ENCODE data around the gene ARF6. TPM values are rescaled to one million over a fixed set of nuclear protein-coding genes. Genes with fewer than 3 reads are reported as not detected.
"Not testable (repeated sequence)": the region's sequence is repeated elsewhere in the genome, so short reads cannot be mapped to it uniquely, and the experiment has no call there.

Gene ARF6
- polyA plus RNA-seq, 4 donors, result 80.4 to 89.5 (median 85.1) TPM

DNA sequence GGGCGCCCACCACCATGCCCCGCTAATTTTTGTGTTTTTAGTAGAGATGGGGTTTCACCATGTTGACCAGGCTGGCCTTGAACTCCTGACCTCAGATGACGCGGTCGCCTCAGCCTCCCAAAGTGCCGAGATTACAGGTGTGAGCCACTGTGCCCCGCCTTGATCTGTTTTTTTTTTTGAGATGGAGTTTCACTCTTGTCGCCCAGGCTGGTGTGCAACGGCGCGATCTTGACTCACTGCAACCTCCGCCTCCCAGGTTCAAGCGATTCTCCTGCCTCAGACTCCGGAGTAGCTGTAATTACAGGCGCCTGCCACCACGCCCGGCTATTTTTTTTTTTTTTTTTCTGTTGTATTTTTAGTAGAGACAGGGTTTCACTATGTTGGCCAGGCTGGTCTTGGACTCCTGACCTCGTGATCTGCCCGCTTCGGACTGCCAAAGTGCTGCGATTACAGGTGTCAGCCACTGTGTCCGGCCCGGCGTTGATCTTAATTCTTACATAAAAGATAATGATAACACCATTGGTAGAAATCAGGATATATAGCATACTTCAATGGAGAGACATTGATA lies 9.9 kb downstream of the ARF6 start:
- not testable (repeated sequence) for DNase-seq (ENCODE audit: low read depth in 4 of 4, low spot score in 2 of 4)

DNA sequence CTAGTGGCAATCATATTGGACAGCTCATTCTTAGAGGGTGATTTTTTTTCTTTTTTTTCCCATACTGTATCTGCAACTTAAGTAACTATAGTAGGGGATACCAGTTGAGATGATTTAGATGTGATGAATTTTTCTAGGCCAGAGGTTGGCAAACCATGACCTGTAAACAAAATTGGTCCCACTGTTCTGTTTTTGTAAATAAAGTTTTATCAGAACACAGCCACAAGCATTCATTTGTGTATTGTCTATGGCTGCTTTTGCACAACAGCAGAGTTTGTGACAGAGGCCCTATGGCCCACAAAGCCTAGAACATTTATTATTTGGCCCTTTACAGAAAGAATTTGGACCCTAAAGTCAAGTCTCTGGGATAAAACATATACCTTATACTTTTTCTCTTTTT lies 11.4 kb downstream of the ARF6 start:
- DNase-seq (ENCODE audit: low read depth in 4 of 4, low spot score in 2 of 4), result no peak

DNA sequence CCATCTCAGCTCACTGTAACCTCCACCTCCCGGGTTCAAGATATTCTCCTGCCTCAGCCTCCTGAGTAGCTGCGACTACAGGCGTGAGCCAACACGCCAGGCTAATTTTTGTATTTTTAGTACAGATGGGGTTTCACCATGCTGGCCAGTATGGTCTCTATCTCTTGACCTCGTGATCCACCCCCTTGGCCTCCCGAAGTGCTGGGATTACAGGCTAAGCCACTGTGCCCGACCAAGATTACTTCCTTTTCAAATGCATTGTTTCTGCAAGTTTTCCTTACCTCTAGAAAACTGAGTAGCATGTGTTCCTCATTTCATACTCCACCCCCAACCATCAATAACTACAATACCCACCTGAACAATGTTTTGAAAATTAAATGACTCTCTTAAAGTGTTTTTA lies 13.1 kb downstream of the ARF6 start:
- DNase-seq (ENCODE audit: low read depth in 4 of 4, low spot score in 2 of 4), result no peak

DNA sequence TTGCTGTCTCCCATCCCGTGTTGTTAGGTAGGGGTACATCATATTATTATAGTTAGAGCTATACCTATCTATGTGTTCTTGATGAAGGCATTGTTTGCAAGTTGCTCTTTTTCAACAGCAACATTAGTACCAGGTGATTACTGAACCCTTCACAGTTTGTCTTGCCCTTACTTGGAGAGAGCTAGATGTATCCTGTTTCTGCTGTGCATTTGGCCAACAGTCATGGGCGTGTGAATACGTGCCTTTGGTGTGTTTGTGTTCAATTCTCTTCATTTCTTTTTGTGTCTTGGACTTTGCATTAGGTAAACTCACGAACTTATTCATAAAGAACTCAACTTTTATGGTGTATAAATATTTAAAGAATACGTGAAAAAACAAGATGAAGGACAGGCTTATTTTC lies 14.3 kb downstream of the ARF6 start:
- no peak for DNase-seq (ENCODE audit: low read depth in 4 of 4, low spot score in 2 of 4)

DNA sequence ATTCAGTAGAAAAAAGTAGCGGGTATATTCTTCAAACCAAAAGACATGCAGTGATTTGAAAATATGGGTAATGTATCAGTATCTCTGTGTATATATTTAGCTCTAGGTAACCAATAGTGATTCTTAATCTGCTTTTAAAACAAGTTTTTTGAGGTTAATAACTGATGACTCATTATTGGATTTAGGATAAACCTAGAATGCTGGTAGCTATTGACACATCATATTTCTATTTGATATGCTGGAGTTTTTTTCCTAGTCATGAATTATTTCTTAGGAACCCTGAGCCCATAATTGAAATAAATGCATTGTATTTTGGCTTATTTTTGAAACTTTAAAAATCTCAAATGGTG lies 15.5 kb downstream of the ARF6 start:
- DNase-seq (ENCODE audit: low read depth in 4 of 4, low spot score in 2 of 4), result no peak

DNA sequence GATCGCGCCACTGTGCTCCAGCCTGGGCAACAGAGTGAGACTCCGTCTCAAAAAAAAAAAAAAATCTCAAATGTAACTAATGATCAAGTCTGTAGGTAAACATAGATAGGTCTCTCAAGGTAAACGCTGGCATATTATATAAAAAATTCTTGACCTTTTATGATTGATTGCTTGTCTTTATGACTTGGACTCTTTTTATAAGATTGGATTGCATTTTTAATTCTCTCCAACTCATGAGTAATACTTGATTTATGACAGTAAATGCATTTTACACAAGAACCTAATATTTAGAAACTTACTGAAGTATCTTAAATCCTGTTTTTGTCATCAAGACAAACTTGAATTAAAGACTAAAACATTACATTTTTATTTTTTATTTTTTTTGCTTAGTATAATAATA lies 16.1 kb downstream of the ARF6 start:
- no peak for DNase-seq (ENCODE audit: low read depth in 4 of 4, low spot score in 2 of 4)

DNA sequence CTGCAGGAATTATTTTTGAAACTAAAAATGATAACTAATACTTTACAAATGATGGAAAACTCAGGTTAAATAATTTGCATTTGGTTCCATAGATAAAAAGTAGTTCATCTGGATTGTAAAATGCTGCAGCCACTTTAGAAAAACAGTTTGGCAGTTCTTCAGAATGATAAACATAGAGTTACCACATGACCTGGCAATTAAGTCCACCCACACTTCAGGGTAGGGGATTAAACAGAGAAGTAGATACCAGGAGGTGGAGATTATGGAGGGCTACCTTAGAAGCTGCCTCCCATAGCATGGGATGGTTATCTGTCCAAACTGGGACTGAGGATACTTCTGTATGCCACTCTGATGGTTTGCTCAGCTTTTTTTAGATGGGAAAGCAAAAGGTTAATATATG lies 22.2 kb downstream of the ARF6 start:
- no peak for DNase-seq (ENCODE audit: low read depth in 4 of 4, low spot score in 2 of 4)

DNA sequence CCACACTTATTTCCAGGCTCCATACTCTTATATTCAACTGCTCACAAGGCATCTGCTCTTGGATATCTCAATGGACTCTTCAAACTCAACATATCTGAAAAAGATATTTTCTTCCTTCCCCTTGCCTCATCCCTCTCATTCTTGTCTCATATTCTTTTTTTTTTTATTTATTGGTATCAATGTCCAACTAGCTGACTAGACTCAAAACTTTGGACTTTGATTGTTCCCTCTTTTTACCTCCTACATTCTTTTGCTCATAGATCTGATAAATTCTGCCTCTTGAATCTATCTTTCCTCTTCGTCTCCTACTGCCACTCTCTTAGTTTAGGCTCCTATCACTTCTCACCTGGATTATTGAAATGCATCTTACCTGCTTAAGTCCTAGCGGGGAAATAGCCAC lies 25.8 kb downstream of the ARF6 start:
- no peak for DNase-seq (ENCODE audit: low read depth in 4 of 4, low spot score in 2 of 4)

DNA sequence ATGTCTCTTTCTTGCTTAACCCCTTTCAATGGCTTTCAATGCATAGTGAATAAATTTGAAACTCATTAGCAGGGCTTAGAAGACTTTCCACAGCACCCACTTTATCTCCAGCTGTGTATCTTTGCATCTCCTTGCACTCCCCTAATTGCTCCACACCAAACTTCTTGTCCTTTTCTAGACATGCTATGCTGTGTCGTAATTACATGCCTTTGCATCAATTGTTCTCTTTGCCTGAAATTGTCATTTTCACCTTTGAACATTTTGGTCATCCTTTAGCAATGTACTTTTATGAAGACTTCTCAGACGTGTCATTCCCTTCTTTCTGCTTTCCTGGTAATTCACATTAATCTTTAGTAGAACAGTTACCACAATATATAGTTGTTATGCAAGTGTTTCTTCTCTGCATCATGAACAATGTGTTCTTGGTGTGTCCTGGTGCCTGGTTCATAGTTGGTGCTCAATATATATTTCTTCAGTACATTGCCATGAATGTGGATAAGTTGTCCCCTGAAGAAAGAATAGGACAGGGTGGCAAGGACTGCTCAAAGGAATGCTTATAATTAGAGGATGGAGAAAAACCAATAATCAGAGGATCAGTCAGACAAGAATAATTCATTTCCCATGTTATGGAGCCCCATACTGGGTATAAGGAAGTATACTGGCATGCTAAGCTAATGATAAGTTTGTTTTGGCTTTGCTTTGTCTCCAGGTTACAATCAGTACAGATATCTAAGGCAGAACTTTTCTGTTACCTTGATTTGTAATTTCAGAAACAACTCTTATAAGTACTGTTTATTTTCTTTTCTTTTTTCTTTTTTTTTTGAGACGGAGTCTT lies 27.2 kb downstream of the ARF6 start:
- no peak for DNase-seq (ENCODE audit: low read depth in 4 of 4, low spot score in 2 of 4)

DNA sequence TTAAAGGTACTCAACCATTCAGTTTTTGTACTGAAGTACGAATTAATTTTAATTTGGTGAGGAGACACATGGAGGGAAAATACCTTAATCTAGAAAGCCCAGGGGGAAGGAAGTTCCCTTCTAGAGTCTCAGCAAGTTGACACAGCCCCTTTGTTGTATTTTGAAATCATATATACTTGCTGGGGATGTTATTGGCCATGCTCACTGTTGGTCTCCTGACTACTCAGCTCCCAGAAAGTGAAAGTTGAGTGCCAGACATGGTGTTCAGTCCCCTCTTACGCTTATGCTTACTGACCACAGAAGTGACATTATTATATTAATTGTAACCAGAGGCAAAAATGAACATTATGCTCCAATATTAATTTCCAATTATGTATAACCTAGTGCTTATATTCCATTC lies 28.1 kb downstream of the ARF6 start:
- no peak for DNase-seq (ENCODE audit: low read depth in 4 of 4, low spot score in 2 of 4)

DNA sequence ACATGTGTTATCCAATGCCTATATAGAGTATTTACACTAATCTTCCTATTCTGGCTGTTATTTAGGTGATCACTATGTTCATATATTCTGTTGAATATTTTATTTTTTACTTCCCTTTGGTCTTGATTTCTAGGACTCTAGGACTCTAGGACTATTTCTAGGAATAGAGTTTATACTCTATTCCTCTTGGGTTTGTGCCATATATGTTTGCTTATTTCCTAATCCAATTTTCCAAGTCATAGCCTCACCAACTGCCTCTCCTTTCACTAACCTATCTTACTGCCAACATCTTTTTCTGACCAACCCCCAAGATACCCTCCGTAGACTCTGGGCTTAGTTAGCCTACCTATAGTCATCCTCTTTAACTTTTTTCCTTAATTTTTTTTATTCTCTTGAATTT lies 28.5 kb downstream of the ARF6 start:
- DNase-seq (ENCODE audit: low read depth in 4 of 4, low spot score in 2 of 4), result no peak

DNA sequence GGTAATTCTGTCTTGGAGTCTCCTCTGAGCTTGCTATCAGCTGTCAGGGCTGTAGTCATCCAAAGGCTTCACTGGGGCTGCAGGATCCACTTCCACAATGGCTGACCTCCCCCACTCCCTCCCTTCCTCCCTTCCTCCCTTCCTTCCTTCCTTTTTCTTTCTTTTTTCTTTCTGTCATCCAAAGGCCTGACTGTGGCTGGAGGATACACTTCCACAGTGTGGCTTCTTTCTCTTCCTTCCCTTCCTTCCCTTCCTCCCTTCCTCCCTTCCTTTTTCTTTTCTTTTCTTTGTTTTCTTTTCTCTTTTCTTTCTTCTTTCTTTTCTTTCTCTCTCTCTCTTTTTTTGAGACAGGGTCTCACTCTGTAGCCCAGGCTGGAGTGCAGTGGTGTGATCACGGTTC lies 30.6 kb downstream of the ARF6 start:
- DNase-seq (ENCODE audit: low read depth in 4 of 4, low spot score in 2 of 4), result no peak

DNA sequence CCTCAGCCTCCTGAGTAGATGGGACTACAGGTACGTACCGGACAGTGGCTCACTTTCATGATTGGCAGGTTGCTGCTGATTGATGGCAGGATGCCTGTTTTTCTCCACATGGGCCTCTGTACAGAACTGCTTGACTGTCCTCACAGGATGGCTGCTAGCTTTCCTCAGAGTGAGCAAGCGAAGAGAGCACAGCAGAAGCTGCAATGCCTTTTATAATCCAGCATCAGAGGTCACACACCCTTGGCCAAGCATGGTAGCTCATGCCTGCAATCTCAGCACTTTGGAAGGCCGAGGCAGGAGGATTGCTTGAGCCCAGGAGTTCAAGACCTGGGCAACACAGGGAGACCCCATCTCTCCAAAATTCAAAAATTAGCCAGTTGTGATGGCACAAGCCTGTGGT lies 31.0 kb downstream of the ARF6 start:
- no peak for DNase-seq (ENCODE audit: low read depth in 4 of 4, low spot score in 2 of 4)

DNA sequence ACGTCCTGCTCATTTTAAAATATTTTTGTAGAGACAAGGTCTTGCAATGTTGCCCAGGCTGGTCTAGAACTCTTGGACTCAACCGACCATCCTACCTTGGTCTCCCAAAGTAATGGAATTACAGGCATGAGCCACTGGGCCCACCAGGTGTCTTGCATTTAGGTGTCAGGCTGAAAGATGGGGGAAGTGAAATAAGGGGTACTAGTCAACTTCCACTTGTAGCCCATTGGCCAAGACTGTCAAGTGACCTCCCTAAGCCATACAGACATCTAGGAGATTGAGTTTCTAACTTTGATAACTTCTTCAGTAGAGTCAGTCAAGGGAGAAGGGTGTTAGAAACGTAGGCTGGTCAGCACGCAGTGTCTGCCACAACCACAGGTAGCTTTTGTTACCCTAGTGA lies 32.0 kb downstream of the ARF6 start:
- DNase-seq (ENCODE audit: low read depth in 4 of 4, low spot score in 2 of 4), result no peak

DNA sequence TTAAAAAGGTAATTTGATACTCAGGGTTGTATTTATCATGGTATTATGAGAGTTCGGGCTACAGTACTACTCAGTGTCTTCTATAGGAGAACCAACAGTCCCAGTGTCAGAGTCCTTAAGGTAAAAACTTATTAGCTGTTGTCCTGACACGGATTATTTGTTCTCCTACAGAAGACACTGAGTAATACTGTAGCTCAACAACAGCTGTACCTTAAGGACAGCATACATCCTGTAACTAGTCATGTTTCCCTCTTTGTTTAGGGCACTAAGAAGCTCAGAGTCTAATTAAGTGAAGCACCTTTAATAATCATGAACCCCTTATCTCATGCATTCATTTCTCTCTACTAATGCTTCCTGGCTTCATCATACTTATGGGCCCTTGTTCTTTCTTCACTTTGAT lies 33.9 kb downstream of the ARF6 start:
- DNase-seq (ENCODE audit: low read depth in 4 of 4, low spot score in 2 of 4), result no peak

DNA sequence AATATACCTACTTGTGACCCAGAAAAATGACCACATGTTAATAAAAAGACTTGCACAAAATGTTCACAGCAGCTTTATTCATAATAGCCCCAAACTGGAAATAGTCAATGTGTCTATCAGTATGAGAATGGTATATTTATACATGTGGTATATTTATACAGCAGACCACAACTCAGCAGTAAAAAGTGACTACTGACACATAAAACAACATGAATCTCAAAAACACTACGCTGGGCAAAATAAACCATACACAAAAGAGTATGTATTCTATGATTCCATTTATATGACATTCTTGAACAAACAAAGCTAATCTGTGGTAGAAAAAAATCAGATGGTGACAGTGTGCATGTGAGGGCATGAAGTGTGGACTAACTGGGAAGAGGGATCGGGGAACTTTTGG lies 35.1 kb downstream of the ARF6 start:
- DNase-seq (ENCODE audit: low read depth in 4 of 4, low spot score in 2 of 4), result no peak

DNA sequence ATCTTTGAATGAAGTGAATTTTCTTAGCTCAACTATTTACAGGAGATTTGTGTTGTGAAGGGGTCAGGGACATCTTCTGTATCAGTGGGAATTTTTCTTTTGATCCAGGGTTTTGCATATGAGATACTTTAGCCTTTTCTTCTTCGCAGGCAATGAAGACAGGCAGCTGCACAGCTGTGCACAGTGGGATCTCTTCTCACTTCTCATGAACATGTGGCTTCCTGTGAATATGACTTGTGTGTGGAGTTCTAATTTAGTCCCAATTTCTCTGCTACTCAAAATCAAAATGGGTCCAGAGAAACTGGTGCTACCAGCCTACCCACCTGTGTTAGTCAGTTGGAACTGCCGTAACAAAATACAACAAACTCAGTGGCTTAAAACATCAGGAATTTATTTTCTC lies 37.8 kb downstream of the ARF6 start:
- DNase-seq (ENCODE audit: low read depth in 4 of 4, low spot score in 2 of 4), result no peak

DNA sequence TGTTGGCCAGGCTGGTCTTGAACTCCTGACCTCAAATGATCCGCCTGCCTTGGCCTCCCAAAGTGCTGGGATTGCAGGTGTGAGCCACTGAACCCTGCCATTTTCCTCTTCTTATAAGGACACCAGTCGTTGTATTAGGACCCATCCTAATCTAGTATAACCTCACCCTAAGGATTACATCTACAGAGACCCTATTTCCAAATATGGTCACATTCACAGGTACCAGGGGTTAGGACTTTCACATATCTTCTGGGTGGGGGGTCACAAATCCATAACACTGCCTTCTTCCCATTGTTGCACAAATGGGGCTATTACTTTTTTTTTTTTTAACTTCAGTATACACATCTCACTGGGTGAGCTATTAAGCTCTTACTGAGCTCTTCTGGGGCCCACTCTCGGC lies 38.6 kb downstream of the ARF6 start:
- DNase-seq (ENCODE audit: low read depth in 4 of 4, low spot score in 2 of 4), result no peak

DNA sequence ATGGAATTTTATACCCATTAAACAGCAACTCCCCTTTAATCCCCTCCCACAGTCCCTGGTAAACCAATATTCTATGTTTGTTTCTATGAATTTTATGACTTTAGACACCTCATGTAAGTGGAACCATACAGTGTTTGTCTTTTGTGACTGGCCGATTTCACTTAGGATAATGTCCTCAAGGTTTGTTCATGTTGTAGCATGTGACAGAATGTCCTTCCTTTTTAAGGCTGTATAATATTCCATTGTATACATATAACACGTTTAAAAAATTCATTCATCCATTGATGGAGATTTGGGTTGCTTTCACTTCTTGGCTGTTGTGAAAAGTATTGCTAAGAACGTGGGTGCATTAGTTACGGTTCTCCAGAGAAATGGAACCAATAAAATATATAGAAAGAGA lies 40.2 kb downstream of the ARF6 start:
- DNase-seq (ENCODE audit: low read depth in 4 of 4, low spot score in 2 of 4), result no peak

DNA sequence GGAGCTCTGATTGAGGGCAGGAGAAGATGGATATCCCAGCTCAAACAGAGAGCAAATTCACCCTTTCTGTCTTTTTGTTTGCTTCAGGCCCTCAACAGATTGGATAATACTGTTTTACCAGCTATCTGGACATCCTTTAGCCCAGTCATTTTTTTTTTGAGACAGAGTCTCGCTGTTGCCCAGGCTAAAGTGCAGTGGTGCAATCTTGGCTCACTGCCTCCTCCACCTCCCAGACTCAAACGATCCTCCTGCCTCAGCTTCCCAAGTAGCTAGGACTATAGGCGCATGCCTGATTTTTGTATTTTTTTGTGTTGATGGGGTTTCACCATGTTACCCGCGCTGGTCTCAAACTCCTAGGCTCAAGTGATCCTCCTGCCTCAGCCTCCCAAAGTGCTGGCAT lies 40.8 kb downstream of the ARF6 start:
- DNase-seq (ENCODE audit: low read depth in 4 of 4, low spot score in 2 of 4), result no peak

DNA sequence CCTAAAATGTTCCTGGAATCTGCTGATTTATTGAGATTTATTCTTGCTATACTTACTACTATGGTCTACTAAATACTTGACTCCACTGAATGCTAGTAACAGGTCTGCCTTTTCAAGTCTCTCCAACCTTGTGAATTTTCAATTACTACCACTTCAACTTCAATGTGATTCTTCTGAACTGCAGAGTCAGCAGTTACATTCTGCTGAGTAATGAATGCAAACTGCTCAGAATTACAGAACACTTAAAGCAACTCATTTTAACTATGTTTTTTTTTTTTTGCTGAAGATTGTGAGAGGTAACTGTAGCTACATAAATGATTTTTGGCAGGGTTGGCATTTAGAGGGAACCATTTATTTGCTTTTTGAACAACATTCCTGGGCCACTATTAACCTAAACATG lies 41.8 kb downstream of the ARF6 start:
- no peak for DNase-seq (ENCODE audit: low read depth in 4 of 4, low spot score in 2 of 4)

DNA sequence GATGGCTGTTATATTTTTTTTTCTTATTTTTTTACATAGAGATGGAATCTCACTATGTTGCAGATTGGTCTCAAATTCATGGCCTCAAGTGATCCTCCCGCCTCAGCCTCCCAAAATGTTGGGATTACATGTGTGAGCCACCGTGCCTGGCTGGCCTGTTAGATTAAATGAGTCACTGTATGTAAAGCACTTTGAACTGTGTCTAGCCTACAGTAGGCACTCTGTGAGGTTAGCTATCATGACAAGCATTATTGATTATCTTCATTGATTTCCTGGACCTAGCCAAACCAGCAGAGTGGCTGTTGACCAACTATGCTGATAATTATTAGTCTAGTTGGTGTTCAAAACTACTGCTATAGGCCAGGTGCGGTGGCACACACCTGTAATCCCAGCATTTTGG lies 42.6 kb downstream of the ARF6 start:
- DNase-seq (ENCODE audit: low read depth in 4 of 4, low spot score in 2 of 4), result no peak

DNA sequence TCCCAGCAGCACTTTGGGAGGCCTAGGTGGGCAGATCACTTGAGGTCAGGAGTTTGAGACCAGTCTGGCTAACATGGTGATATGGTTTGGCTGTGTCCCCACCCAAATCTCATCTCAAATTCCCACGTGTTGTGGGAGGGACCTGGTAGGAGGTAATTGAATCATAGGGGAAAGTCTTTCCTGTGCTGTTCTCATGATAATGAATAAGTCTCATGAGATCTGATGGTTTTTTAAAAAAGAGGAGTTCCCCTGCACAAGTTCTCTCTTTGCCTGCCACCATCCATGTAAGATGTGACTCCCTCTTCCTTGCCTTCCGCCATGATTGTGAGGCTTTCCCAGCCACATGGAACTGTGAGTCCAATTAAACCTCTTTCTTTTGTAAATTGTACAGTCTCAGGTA lies 43.4 kb downstream of the ARF6 start:
- not testable (repeated sequence) for DNase-seq (ENCODE audit: low read depth in 4 of 4, low spot score in 2 of 4)
